ENCODE measurements around the gene SPDYE5.

SPDYE5 gene

DNA sequence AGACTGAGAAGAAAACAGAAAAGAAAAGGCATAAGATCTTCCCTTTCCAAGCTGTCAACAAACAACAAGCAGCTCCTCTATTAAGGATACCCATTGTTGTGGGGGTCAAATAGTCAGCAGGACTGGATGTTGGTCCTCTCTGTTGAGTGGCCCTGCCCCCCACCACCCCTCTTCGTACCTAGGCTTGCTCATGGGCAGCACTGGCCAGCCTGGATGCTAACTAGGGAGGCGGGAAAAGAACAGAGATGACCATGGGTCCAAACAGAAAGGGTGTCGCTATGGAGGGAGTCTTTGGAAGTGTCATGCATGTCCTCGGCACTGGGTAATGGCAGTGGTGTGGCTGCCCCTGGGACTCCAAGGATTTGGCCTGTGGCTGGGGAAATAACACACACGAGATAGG, 45.6 kb downstream of the SPDYE5 start:
- DNase-seq, result no peak

DNA sequence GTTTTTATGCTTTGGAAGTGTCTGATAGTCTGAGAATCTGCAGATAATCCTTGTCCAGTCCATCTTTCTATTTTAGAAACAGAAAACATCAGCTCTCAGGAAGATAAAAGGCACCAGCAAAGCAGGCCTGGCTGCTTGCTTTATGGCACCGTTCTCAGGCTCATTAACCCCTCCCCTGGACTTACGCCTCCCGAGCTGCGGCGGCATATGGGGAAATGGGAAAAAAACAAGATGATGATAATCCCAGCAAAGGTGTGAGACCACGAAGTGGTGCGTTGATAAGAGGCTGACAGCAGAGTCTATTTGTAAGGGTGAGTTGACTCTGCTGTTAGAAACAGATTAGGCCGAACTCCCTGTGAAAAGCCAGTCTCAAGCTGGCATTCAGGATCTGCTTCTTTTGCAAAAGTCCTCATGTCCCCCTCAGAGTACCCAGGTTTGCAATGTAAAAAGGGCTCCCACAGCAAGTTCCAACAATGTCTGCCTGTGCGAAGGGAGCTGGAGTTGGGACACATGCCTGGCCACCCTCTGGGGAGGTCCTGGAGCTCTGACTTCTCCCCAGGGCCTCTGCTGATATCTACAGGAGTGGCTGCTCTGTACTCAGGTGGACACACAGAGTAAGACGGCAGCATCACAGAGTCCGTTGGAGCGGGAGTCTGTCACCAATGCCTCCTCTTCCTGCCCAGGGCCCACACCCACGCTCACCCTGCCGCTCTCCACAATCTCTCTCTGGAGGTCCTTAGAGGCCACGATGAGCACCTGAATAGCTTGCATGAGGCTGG, 54.3 kb downstream of the SPDYE5 start:
- DNase-seq, result no peak

All from inflammatory macrophage treated with lipopolysaccharide for 4 hours (primary cell).